Neutrophil (primary cell): ENCODE results near the gene LONP1.

Experiments
- H3K27ac ChIP-seq: fragments of 200-600 bp; sonication (generic); 2 replicates; pipeline ENCODE4 v1.5.1; 2016; ENCODE audit warnings: mild to moderate bottlenecking, moderate library complexity
- H3K27me3 ChIP-seq: fragments of 200-600 bp; sonication (generic); 2 replicates; pipeline ENCODE4 v1.6.0; 2016; ENCODE audit warnings: mild to moderate bottlenecking
- H3K36me3 ChIP-seq: fragments of 200-600 bp; sonication (generic); 2 replicates; pipeline ENCODE4 v1.5.1; 2017
- H3K4me1 ChIP-seq, 2 experiments: fragments of 200-600 bp in 1 of 2; sonication (generic) in 1 of 2; 1 replicate in 1 of 2; 2 replicates in 1 of 2; pipeline versions ENCODE4 v1.5.1 to v1.6.1; 2013 to 2016; ENCODE audit warnings: low read depth in 1 of 2, low read length in 1 of 2, mild to moderate bottlenecking in 1 of 2, moderate library complexity in 1 of 2; ENCODE audit not compliant: control insufficient read depth in 1 of 2, insufficient read depth in 1 of 2
- H3K4me3 ChIP-seq, 2 experiments: fragments of 200-600 bp in 1 of 2; sonication (generic) in 1 of 2; 1 replicate in 1 of 2; 2 replicates in 1 of 2; pipeline ENCODE4 v1.5.1; 2013 to 2016; ENCODE audit warnings: low read depth in 1 of 2, low read length in 1 of 2, mild to moderate bottlenecking in 1 of 2, moderate library complexity in 1 of 2
- H3K9me3 ChIP-seq: fragments of 200-600 bp; sonication (generic); 2 replicates; pipeline ENCODE4 v1.5.1; 2016
- TF ChIP-seq, protein P1 (sequence below): fragments of 200-600 bp; sonication (generic); IDR thresholded peaks from 2 replicates; pipeline ENCODE4 v1.5.1; 2016; ENCODE audit warnings: antibody characterized with exemption

LONP1 gene

DNA sequence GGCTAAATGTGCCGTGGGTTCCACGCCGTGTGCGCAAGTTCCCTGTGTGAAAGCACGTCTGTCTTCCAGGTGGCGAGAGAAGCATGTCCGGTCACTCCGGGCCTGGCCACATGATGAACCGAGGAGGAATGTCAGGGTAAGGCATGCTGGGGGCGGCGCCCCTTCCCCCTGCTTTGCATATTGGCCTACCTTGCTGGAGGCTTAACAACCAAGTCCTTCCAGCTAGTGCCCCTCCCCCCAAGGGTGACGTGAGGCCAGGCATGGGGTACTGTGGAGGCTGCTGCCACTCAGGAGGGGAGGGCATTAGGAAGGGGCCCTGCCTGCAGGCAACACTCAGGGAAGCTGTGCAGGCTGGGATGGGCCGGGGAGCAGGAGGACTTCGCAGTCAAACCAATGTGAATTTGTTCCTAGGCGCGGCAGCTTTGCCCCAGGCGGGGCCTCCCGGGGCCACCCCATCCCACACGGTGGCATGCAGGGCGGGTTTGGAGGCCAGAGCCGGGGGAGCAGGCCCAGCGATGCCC, 52.1 kb downstream of the LONP1 start:
- Histone ChIP-seq H3K4me3 (no peak overlapping the region), H3K4me1 (peaks cover 5 to 8% of the 10 kb centered on the region in 2 experiments), H3K27me3 (no peaks in the 10 kb centered on the region), H3K9me3 (no peaks in the 10 kb centered on the region), H3K36me3 (peaks cover 85% of the 10 kb centered on the region), H3K27ac (no peak overlapping the region)
- TF ChIP-seq, protein P1, sequence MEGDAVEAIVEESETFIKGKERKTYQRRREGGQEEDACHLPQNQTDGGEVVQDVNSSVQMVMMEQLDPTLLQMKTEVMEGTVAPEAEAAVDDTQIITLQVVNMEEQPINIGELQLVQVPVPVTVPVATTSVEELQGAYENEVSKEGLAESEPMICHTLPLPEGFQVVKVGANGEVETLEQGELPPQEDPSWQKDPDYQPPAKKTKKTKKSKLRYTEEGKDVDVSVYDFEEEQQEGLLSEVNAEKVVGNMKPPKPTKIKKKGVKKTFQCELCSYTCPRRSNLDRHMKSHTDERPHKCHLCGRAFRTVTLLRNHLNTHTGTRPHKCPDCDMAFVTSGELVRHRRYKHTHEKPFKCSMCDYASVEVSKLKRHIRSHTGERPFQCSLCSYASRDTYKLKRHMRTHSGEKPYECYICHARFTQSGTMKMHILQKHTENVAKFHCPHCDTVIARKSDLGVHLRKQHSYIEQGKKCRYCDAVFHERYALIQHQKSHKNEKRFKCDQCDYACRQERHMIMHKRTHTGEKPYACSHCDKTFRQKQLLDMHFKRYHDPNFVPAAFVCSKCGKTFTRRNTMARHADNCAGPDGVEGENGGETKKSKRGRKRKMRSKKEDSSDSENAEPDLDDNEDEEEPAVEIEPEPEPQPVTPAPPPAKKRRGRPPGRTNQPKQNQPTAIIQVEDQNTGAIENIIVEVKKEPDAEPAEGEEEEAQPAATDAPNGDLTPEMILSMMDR = no peak

DNA sequence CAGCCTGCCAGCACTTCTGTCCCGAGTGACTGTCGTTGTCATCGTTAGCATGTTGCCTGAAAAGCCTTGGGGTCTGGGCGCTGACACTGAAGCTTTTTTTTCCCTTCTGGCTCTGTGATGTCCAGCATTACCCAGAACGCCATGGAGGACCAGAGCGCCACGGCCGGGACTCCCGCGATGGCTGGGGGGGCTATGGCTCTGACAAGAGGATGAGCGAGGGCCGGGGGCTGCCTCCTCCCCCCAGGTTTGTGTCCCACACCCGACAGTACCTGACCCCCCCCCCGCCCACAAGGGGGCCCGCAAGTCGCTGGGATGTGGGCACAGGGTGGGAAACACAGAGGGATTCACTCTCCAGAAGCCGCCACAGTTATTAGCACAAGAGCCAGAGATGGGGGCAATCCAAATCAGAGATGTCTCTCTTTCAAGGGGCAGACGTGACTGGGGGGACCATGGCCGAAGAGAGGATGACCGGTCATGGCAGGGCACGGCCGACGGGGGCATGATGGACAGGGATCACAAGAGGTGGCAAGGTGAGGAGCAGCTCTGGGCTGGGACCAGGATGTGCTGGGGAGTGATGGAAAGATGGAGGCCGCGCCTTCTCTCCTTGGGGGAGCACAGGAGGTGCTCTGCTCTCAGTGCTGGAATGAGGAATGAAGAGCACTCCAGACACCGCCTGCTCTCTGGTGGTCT, 52.9 kb downstream of the LONP1 start:
- Histone ChIP-seq H3K36me3 (peaks cover 92% of the 10 kb centered on the region), H3K27ac (no peak overlapping the region), H3K4me1 (peaks cover 5 to 8% of the 10 kb centered on the region in 2 experiments), H3K27me3 (no peaks in the 10 kb centered on the region), H3K4me3 (no peak overlapping the region), H3K9me3 (no peaks in the 10 kb centered on the region)
- TF ChIP-seq, protein P1 = no peak

GRCh38 chr19:5665781-5666513, 54.0 kb downstream of the LONP1 start:
- Histone ChIP-seq H3K27ac (no peak overlapping the region), H3K27me3 (no peaks in the 10 kb centered on the region), H3K4me1 (peaks cover 5 to 8% of the 10 kb centered on the region in 2 experiments), H3K36me3 (peaks cover 93% of the 10 kb centered on the region), H3K9me3 (no peaks in the 10 kb centered on the region), H3K4me3 (no peak overlapping the region)
- TF ChIP-seq, protein P1 = no peak

DNA sequence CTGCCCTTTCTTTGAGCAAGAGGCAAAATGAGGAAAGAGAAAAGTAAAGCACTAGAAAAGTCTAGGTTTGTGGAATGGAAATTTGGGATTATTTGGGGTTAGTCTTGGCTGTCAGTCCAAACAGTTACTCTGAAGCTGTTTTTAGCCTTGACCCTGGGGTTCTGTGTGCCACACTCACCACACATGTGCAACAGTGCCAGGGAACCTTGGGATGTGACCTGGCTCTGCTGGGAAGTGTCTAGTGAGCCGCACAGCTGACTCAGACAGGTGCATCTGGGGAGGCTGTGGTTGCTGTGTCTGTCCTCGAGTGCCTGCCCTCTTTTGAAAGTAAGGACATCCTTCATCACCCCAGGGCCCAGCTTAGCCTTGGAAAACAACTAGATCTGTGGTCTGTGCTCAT, 55.4 kb downstream of the LONP1 start:
- Histone ChIP-seq H3K27ac (no peak overlapping the region), H3K9me3 (no peaks in the 10 kb centered on the region), H3K36me3 (peaks cover 93% of the 10 kb centered on the region), H3K4me1 (peaks cover 4% of the 10 kb centered on the region in 2 experiments), H3K4me3 (no peak overlapping the region), H3K27me3 (no peaks in the 10 kb centered on the region)
- TF ChIP-seq, protein P1 = no peak

DNA sequence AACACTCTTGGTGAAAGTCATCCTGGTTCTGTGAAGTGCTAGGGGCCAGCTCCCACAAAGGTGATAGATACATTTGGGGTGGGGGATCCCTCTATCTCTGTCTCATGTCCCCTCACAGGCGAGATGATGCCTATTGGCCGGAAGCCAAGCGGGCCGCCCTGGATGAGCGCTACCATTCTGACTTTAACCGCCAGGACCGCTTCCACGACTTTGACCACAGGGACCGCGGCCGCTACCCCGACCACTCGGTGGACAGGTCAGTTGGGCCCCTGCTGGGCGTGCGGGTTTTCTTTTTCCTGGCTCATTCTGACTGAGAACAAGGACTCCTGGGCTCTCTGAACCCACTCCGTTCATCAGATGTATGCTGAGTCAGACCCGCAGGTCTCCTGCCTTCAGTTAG, 56.0 kb downstream of the LONP1 start:
- TF ChIP-seq, protein P1 = no peak
- peaks cover 93% of the 10 kb centered on the region for H3K36me3 ChIP-seq
- no peaks in the 10 kb centered on the region for H3K27me3 ChIP-seq
- H3K27ac ChIP-seq = no peak overlapping the region
- H3K4me3 ChIP-seq = no peak overlapping the region
- no peaks in the 10 kb centered on the region for H3K4me1 ChIP-seq
- H3K9me3 ChIP-seq = no peaks in the 10 kb centered on the region
